ENCODE data around the gene LAMA3.

DNA sequence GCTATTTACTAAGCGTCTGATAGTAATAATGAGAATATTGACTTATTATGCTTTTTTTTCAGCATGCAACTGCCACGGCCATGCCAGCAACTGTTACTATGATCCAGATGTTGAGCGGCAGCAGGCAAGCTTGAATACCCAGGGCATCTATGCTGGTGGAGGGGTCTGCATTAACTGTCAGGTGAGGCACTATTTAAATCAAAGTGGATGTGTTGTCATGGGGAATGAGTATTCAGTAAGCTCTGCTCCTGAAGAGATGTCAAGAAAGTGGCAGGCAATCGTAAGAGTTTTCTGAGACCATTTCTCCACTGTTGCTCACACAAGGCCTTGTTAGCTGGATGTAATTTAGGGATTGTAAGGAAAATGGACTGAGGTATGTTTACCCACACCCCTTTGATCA lies 74.1 kb downstream of the LAMA3 start:
- TF ChIP-seq, protein P1, sequence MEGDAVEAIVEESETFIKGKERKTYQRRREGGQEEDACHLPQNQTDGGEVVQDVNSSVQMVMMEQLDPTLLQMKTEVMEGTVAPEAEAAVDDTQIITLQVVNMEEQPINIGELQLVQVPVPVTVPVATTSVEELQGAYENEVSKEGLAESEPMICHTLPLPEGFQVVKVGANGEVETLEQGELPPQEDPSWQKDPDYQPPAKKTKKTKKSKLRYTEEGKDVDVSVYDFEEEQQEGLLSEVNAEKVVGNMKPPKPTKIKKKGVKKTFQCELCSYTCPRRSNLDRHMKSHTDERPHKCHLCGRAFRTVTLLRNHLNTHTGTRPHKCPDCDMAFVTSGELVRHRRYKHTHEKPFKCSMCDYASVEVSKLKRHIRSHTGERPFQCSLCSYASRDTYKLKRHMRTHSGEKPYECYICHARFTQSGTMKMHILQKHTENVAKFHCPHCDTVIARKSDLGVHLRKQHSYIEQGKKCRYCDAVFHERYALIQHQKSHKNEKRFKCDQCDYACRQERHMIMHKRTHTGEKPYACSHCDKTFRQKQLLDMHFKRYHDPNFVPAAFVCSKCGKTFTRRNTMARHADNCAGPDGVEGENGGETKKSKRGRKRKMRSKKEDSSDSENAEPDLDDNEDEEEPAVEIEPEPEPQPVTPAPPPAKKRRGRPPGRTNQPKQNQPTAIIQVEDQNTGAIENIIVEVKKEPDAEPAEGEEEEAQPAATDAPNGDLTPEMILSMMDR (IDR thresholded peaks at IDR 0.05) = no peak
- TF ChIP-seq EP300 (IDR thresholded peaks at IDR 0.05) (no peak), POLR2A (IDR thresholded peaks at IDR 0.05) (no peak)

Data from tibial nerve (tissue), 4 donors.